Skeletal muscle tissue (tissue), 4 donors: Measurements from ENCODE around the gene MPDU1. TPM values are rescaled to one million over a fixed set of nuclear protein-coding genes. Genes with fewer than 3 reads are reported as not detected.

ENCODE experiments used
- H3K27ac ChIP-seq: one replicate; pipeline ENCODE4 v1.7.0; 2013; ENCODE audit warnings: mild to moderate bottlenecking, low read depth, low read length, inconsistent platforms
- H3K27me3 ChIP-seq, 3 donors: one replicate each; pipeline ENCODE4 v1.7.0; 2013; ENCODE audit warnings: low read length in 3 of 3; ENCODE audit not compliant: control insufficient read depth in 3 of 3, insufficient read depth in 3 of 3
- H3K36me3 ChIP-seq, 3 donors: one replicate each; pipeline ENCODE4 v1.7.0; 2013; ENCODE audit warnings: low read length in 3 of 3; ENCODE audit not compliant: control insufficient read depth in 3 of 3, insufficient read depth in 3 of 3
- H3K4me1 ChIP-seq, 3 donors: one replicate each; pipeline ENCODE4 v1.7.0; 2013; ENCODE audit warnings: low read length in 3 of 3, mild to moderate bottlenecking in 3 of 3; ENCODE audit not compliant: control insufficient read depth in 3 of 3, insufficient read depth in 3 of 3
- H3K4me3 ChIP-seq, 3 donors: one replicate each; pipeline ENCODE4 v1.7.0; 2013; ENCODE audit warnings: low read length in 3 of 3
- H3K9ac ChIP-seq, 3 donors: one replicate each; pipeline ENCODE4 v1.7.0; 2013; ENCODE audit warnings: low read length in 3 of 3, mild to moderate bottlenecking in 3 of 3, moderate library complexity in 2 of 3, low read depth in 1 of 3
- H3K9me3 ChIP-seq, 3 donors: one replicate each; pipeline ENCODE4 v1.7.0; 2013; ENCODE audit warnings: low read length in 3 of 3; ENCODE audit not compliant: control insufficient read depth in 3 of 3
- total RNA-seq: library from RNA; depleted of rRNA; stranded (reverse); fragments of >200 nt; gene quantifications from one replicate; pipeline ENCODE4 v1.2.3, GENCODE V29; 2014
- donor health status: Osteomylitis.

Gene MPDU1
- total RNA-seq, 1 donor from 2014 or later: 26.1 TPM

DNA sequence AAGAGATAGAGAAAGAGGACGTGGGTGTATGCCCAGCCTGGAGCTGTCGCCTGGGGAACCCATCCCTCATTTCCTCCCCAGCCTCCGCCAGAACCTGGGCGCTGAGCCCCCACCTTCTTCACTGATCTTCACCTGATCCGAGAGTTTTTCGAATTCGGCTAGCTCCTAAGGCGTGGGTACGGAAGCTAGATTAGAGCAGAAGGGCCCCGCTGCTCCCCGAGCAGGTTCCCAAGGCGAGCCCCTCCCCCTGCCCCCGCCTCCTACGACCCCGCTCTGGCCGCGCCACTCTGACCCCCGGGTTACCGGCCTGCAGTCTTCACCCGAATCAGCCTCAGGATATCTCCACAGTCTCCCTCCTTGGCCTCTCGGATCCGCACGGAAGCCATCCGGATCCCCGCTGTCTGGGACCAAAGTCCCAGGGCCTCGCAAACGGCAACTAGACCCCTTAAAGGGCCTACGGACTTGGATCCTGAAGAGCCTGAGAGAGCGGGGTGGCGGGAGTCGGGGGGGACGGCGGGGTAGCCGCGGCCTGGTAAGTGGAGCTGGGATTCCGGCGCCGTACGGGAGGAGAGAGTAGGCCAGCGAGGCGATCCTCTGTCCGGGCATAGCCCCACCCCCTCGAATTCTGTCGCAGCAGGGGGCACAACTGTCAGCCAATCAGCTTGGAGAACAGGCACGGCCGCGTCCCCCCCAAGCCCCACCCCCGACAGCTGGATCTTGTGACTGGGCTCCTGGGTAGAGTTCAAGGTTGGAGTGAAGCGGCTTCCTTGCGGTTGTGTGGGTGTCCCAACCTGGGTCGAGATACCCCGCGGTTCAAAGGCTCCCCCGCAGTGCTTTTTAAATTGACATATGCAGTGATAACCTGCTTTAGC lies 43.8 kb downstream of the MPDU1 start, which contains the start of gene SAT2:
Gene SAT2, minus strand, starts transcription at position 572 of the 872 bp plus-strand sequence. Its CDS starts 186 bp downstream, at position 386.
- H3K27ac ChIP-seq: peak within 1 kb of the TSS; percentile 97
- H3K4me3 ChIP-seq: peak within 1 kb of the TSS; percentile 74 to 91 (median 91)
- H3K9ac ChIP-seq: peak within 1 kb of the TSS; percentile 92 to 95 (median 95)
- no peaks in the 10 kb centered on the region for H3K27me3 ChIP-seq
- H3K36me3 ChIP-seq: peaks cover 4 to 5% (median 5%) of the 10 kb centered on the region in 3 donors
- H3K4me1 ChIP-seq: peaks cover 11 to 13% (median 11%) of the 10 kb centered on the region in 3 donors
- H3K9me3 ChIP-seq: no peaks in the 10 kb centered on the region

DNA sequence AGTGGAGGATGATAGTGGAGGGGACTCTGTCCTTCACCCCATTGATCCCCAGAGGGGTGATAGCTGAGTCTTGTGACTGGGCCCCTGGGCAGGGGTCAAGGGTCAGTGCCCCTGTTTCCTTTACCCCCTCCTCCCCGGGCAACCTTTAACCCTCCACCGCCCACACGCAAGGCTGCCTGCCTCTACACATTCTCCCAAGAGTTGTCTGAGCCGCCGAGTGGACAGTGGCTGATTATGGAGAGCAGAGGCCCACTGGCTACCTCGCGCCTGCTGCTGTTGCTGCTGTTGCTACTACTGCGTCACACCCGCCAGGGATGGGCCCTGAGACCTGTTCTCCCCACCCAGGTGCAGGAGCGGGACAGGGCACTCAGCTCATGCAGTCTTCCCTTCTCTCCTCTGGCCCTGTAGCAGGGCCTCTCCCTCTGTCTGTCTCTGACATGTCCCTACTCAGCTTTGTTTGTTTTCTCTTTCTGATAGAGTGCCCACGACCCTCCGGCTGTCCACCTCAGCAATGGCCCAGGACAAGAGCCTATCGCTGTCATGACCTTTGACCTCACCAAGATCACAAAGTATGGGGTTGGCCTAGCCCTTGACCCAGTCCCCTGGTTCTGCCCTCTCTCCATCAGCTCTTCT lies 46.4 kb downstream of the MPDU1 start, which contains the start of gene SHBG:
Gene SHBG, plus strand, starts transcription at position 197 of the 633 bp plus-strand sequence. Its CDS starts 38 bp downstream, at position 235.
- peaks cover 4 to 5% (median 5%) of the 10 kb centered on the region in 3 donors for H3K36me3 ChIP-seq
- H3K4me1 ChIP-seq: peaks cover 11 to 16% (median 14%) of the 10 kb centered on the region in 3 donors
- H3K9me3 ChIP-seq: no peaks in the 10 kb centered on the region
- no peaks in the 10 kb centered on the region for H3K27me3 ChIP-seq
- H3K9ac ChIP-seq: peak within 1 kb of the TSS in 1 of 3 donors; percentile 8
- H3K4me3 ChIP-seq: no peak within 1 kb of the TSS
- H3K27ac ChIP-seq: no peak within 1 kb of the TSS

DNA sequence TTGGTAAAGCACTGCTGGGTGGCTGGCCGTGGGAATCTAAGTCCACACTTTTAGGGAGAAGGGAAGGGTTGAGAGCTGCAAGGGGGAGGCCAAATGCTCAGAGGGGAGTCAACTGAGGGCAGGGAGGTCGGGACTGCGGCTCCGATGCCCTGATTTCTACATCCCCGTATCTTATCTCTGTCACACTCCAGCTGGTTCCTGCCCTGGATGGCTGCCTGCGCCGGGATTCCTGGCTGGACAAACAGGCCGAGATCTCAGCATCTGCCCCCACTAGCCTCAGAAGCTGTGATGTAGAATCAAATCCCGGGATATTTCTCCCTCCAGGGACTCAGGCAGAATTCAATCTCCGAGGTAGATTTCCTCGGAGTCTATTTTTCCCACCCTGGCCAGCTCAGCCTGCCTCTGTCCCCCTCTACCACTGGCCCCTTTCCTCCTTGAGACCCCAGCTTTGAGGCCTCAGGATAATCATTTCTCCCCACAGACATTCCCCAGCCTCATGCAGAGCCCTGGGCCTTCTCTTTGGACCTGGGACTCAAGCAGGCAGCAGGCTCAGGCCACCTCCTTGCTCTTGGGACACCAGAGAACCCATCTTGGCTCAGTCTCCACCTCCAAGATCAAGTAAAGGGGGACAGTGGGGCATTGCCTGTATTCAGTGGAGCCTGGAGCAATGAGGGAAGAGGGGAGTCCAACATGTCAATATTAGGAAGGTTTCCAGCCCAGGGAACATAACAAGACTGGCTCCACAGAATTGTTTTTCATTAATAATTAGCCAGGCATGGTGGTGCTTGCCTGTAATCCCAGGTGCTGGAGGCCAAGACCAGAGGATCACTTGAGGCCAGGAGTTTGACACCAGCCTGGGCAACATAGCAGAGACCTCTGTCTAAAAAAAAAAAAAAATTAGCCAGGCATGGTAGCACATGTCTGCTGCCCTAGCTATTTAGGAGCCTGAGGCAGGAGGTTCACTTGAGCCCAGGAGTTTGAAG lies 48.0 kb downstream of the MPDU1 start:
- no peaks in the 10 kb centered on the region for H3K36me3 ChIP-seq
- H3K4me3 ChIP-seq: no peak overlapping the region
- H3K9ac ChIP-seq: peak overlapping the region in 1 of 3 donors; percentile 14
- peaks cover 4 to 10% (median 7%) of the 10 kb centered on the region in 3 donors for H3K4me1 ChIP-seq
- no peaks in the 10 kb centered on the region for H3K27me3 ChIP-seq
- no peaks in the 10 kb centered on the region for H3K9me3 ChIP-seq
- no peak overlapping the region for H3K27ac ChIP-seq

DNA sequence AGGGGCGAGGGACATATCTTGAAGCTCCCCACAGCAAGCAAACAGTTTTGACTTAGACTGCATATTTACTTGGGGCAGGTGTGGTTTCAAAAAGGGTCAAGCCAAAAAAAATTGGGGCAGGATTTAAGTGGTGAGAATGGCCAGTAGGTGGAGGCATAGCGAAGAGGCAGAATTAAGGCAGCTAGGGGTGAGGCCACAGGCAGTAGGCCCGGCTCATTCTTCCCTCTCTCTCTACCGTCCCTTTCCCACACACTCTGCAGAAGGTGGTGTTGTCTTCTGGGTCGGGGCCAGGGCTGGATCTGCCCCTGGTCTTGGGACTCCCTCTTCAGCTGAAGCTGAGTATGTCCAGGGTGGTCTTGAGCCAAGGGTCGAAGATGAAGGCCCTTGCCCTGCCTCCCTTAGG lies 48.8 kb downstream of the MPDU1 start:
- H3K27me3 ChIP-seq: no peaks in the 10 kb centered on the region
- H3K4me1 ChIP-seq: peaks cover 0 to 5% (median 5%) of the 10 kb centered on the region in 3 donors
- H3K36me3 ChIP-seq: no peaks in the 10 kb centered on the region
- H3K27ac ChIP-seq: no peak overlapping the region
- no peak overlapping the region for H3K4me3 ChIP-seq
- H3K9ac ChIP-seq: peak overlapping the region in 1 of 3 donors; percentile 25
- H3K9me3 ChIP-seq: no peaks in the 10 kb centered on the region

DNA sequence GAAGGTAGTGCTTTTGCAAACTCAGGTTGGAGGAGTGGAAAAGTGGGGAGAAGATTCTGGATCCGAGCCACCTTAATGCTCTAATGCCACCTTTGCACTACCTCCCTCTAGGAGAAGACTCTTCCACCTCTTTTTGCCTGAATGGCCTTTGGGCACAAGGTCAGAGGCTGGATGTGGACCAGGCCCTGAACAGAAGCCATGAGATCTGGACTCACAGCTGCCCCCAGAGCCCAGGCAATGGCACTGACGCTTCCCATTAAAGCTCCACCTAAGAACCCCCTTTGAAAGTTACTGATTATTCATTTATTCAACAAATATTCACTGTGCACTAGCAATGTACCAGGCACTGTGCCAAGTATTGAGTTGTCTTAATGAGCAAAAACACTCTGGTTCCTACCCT lies 49.4 kb downstream of the MPDU1 start:
- no peaks in the 10 kb centered on the region for H3K36me3 ChIP-seq
- H3K9me3 ChIP-seq: no peaks in the 10 kb centered on the region
- H3K27ac ChIP-seq: no peak overlapping the region
- no peak overlapping the region for H3K9ac ChIP-seq
- H3K27me3 ChIP-seq: no peaks in the 10 kb centered on the region
- H3K4me1 ChIP-seq: peaks cover 0 to 5% (median 5%) of the 10 kb centered on the region in 3 donors
- no peak overlapping the region for H3K4me3 ChIP-seq

DNA sequence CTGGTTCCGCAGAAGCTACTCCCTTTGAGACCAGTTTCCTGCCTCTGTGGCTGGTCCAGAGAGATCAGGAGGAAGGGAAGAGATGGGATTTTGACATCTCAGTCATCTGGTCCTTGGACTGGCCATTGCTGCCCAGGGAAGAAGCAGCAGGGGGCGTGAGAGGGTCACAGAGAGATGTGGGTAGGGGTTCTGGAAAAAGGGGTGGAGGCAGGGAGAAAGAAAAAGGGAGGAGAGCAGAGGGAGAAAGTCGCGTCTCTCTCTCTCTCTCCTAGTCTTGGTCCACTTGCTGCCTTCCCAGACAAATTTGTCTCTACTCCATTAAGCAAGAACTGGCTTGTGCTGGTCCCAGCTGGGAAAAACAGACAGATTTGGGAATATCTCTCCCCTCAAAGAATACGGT lies 50.7 kb downstream of the MPDU1 start:
- no peaks in the 10 kb centered on the region for H3K27me3 ChIP-seq
- no peak overlapping the region for H3K9ac ChIP-seq
- no peak overlapping the region for H3K27ac ChIP-seq

DNA sequence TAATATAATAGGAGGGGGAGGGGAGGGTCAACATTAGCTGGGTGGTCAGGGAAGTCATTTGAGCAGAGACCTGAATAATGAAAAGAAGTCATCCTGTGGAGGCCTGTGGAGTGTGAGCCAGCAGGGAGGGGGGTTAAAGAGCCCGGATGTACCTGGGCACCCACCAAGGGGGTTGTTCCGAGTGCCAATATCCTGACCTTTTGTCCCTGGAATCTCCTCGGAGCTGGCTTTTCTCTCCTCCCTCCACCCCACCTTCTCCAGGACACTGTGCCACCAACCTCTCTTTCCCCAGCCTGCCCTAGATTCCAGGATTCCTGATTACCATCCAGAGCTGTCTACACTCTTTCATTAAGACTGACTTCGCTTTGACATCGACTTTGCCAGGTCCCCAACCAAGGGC lies 52.5 kb downstream of the MPDU1 start:
- Histone ChIP-seq H3K9ac (no peak overlapping the region), H3K27me3 (no peaks in the 10 kb centered on the region), H3K9me3 (no peaks in the 10 kb centered on the region), H3K4me3 (no peak overlapping the region), H3K4me1 (peaks cover 0 to 5% (median 5%) of the 10 kb centered on the region in 3 donors), H3K36me3 (no peaks in the 10 kb centered on the region), H3K27ac (no peak overlapping the region)

More for the DNA sequence above, 50.7 kb downstream of the MPDU1 start:
- Histone ChIP-seq H3K4me3 (no peak overlapping the region), H3K9me3 (no peaks in the 10 kb centered on the region), H3K4me1 (peaks cover 0 to 5% (median 5%) of the 10 kb centered on the region in 3 donors), H3K36me3 (no peaks in the 10 kb centered on the region)
